ENCODE measurements around the gene CKAP2. TPM values are rescaled to one million over a fixed set of nuclear protein-coding genes. Genes with fewer than 3 reads are reported as not detected.

CKAP2 gene
- polyA plus RNA-seq, 4 donors, result 3.5 to 28.1 (median 8.8) TPM

GRCh38 chr13:52412128-52412527 lies 43.1 kb upstream of the CKAP2 start:
- no peaks in the 10 kb centered on the region for H3K27me3 ChIP-seq (ENCODE audit: control insufficient read depth in 3 of 3, insufficient read depth in 3 of 3, low read length in 3 of 3)
- WGBS, 3 donors, result 95 to 100% (median 95%) methylated on average over 1 of the region's 1 CpG
- DNase-seq, result no peak
- no peak overlapping the region for H3K4me3 ChIP-seq (ENCODE audit: low read depth in 1 of 3, low read length in 3 of 3)
- H3K4me1 ChIP-seq (ENCODE audit: control insufficient read depth in 3 of 3, insufficient read depth in 2 of 3, low read depth in 1 of 3, low read length in 2 of 3), result peaks cover 0 to 7% (median 0%) of the 10 kb centered on the region in 3 donors
- peaks cover 0 to 18% (median 11%) of the 10 kb centered on the region in 3 donors for H3K36me3 ChIP-seq (ENCODE audit: control insufficient read depth in 3 of 3, insufficient read depth in 2 of 3, low read depth in 1 of 3, low read length in 3 of 3)
- no peak for FAIRE-seq
- no peaks in the 10 kb centered on the region for H3K9me3 ChIP-seq (ENCODE audit: control insufficient read depth in 2 of 2, insufficient read depth in 1 of 2, low read depth in 1 of 2, low read length in 1 of 2)
- H3K27ac ChIP-seq (ENCODE audit: low read depth in 1 of 3, low read length in 2 of 3), result peak overlapping the region in 1 of 3 donors; percentile 18

- Histone ChIP-seq H3K27me3 (ENCODE audit: control insufficient read depth in 3 of 3, insufficient read depth in 3 of 3, low read length in 3 of 3) (no peaks in the 10 kb centered on the region), H3K27ac (ENCODE audit: low read depth in 1 of 3, low read length in 2 of 3) (no peak overlapping the region), H3K4me1 (ENCODE audit: control insufficient read depth in 3 of 3, insufficient read depth in 2 of 3, low read depth in 1 of 3, low read length in 2 of 3) (peaks cover 0 to 7% (median 0%) of the 10 kb centered on the region in 3 donors), H3K36me3 (ENCODE audit: control insufficient read depth in 3 of 3, insufficient read depth in 2 of 3, low read depth in 1 of 3, low read length in 3 of 3) (peaks cover 2 to 26% (median 14%) of the 10 kb centered on the region in 3 donors), H3K9me3 (ENCODE audit: control insufficient read depth in 2 of 2, insufficient read depth in 1 of 2, low read depth in 1 of 2, low read length in 1 of 2) (no peaks in the 10 kb centered on the region), H3K4me3 (ENCODE audit: low read depth in 1 of 3, low read length in 3 of 3) (no peak overlapping the region)
- 85 to 98% (median 95%) methylated on average over 1 of the region's 1 CpG for WGBS, 3 donors
- no peak for FAIRE-seq
- no peak for DNase-seq
These were observed 41.2 kb upstream of the CKAP2 start for GRCh38 chr13:52414051-52414450.

GRCh38 chr13:52414963-52415362 lies 40.3 kb upstream of the CKAP2 start:
- H3K9me3 ChIP-seq (ENCODE audit: control insufficient read depth in 2 of 2, insufficient read depth in 1 of 2, low read depth in 1 of 2, low read length in 1 of 2), result no peaks in the 10 kb centered on the region
- peaks cover 0 to 7% (median 0%) of the 10 kb centered on the region in 3 donors for H3K4me1 ChIP-seq (ENCODE audit: control insufficient read depth in 3 of 3, insufficient read depth in 2 of 3, low read depth in 1 of 3, low read length in 2 of 3)
- H3K27me3 ChIP-seq (ENCODE audit: control insufficient read depth in 3 of 3, insufficient read depth in 3 of 3, low read length in 3 of 3), result no peaks in the 10 kb centered on the region
- DNase-seq, result no peak
- H3K4me3 ChIP-seq (ENCODE audit: low read depth in 1 of 3, low read length in 3 of 3), result no peak overlapping the region
- 63 to 87% (median 82%) methylated on average over 1 of the region's 1 CpG for whole genome bisulfite sequencing, 3 donors
- FAIRE-seq, result no peak
- peaks cover 2 to 24% (median 14%) of the 10 kb centered on the region in 3 donors for H3K36me3 ChIP-seq (ENCODE audit: control insufficient read depth in 3 of 3, insufficient read depth in 2 of 3, low read depth in 1 of 3, low read length in 3 of 3)
- H3K27ac ChIP-seq (ENCODE audit: low read depth in 1 of 3, low read length in 2 of 3), result no peak overlapping the region

- H3K27ac ChIP-seq (ENCODE audit: low read depth in 1 of 3, low read length in 2 of 3), result no peak overlapping the region
- H3K4me1 ChIP-seq (ENCODE audit: control insufficient read depth in 3 of 3, insufficient read depth in 2 of 3, low read depth in 1 of 3, low read length in 2 of 3), result no peaks in the 10 kb centered on the region
- peaks cover 6 to 35% (median 10%) of the 10 kb centered on the region in 3 donors for H3K36me3 ChIP-seq (ENCODE audit: control insufficient read depth in 3 of 3, insufficient read depth in 2 of 3, low read depth in 1 of 3, low read length in 3 of 3)
- DNase-seq, result no peak
- no peaks in the 10 kb centered on the region for H3K9me3 ChIP-seq (ENCODE audit: control insufficient read depth in 2 of 2, insufficient read depth in 1 of 2, low read depth in 1 of 2, low read length in 1 of 2)
- FAIRE-seq, result no peak
- no peaks in the 10 kb centered on the region for H3K27me3 ChIP-seq (ENCODE audit: control insufficient read depth in 3 of 3, insufficient read depth in 3 of 3, low read length in 3 of 3)
- H3K4me3 ChIP-seq (ENCODE audit: low read depth in 1 of 3, low read length in 3 of 3), result no peak overlapping the region
- 15 to 49% (median 42%) methylated on average over 1 of the region's 1 CpG for WGBS, 3 donors
These were observed 36.2 kb upstream of the CKAP2 start for GRCh38 chr13:52419080-52419479.

- no peaks in the 10 kb centered on the region for H3K27me3 ChIP-seq (ENCODE audit: control insufficient read depth in 3 of 3, insufficient read depth in 3 of 3, low read length in 3 of 3)
- 85 to 97% (median 96%) methylated on average over 3 of the region's 3 CpGs for WGBS, 3 donors
- no peak overlapping the region for H3K27ac ChIP-seq (ENCODE audit: low read depth in 1 of 3, low read length in 2 of 3)
- DNase-seq (no peak), FAIRE-seq (no peak)
- H3K4me3 ChIP-seq (ENCODE audit: low read depth in 1 of 3, low read length in 3 of 3), result no peak overlapping the region
- H3K9me3 ChIP-seq (ENCODE audit: control insufficient read depth in 2 of 2, insufficient read depth in 1 of 2, low read depth in 1 of 2, low read length in 1 of 2), result no peaks in the 10 kb centered on the region
- H3K4me1 ChIP-seq (ENCODE audit: control insufficient read depth in 3 of 3, insufficient read depth in 2 of 3, low read depth in 1 of 3, low read length in 2 of 3), result no peaks in the 10 kb centered on the region
- peaks cover 6 to 39% (median 17%) of the 10 kb centered on the region in 3 donors for H3K36me3 ChIP-seq (ENCODE audit: control insufficient read depth in 3 of 3, insufficient read depth in 2 of 3, low read depth in 1 of 3, low read length in 3 of 3)
These were observed 34.1 kb upstream of the CKAP2 start for GRCh38 chr13:52421216-52421615.

GRCh38 chr13:52428295-52428694 lies 27.0 kb upstream of the CKAP2 start:
- H3K27me3 ChIP-seq (ENCODE audit: control insufficient read depth in 3 of 3, insufficient read depth in 3 of 3, low read length in 3 of 3), result no peaks in the 10 kb centered on the region
- FAIRE-seq, result no peak

GRCh38 chr13:52432456-52432855 lies 22.8 kb upstream of the CKAP2 start:
- Histone ChIP-seq H3K36me3 (ENCODE audit: control insufficient read depth in 3 of 3, insufficient read depth in 2 of 3, low read depth in 1 of 3, low read length in 3 of 3) (peaks cover 7 to 23% (median 8%) of the 10 kb centered on the region in 3 donors), H3K27ac (ENCODE audit: low read depth in 1 of 3, low read length in 2 of 3) (no peak overlapping the region), H3K9me3 (ENCODE audit: control insufficient read depth in 2 of 2, insufficient read depth in 1 of 2, low read depth in 1 of 2, low read length in 1 of 2) (no peaks in the 10 kb centered on the region), H3K4me3 (ENCODE audit: low read depth in 1 of 3, low read length in 3 of 3) (no peak overlapping the region), H3K27me3 (ENCODE audit: control insufficient read depth in 3 of 3, insufficient read depth in 3 of 3, low read length in 3 of 3) (no peaks in the 10 kb centered on the region), H3K4me1 (ENCODE audit: control insufficient read depth in 3 of 3, insufficient read depth in 2 of 3, low read depth in 1 of 3, low read length in 2 of 3) (peaks cover 0 to 2% (median 0%) of the 10 kb centered on the region in 3 donors)
- DNase-seq, result no peak
- WGBS, 3 donors, result 92 to 95% (median 94%) methylated on average over 2 of the region's 2 CpGs
- no peak for FAIRE-seq

More at GRCh38 chr13:52428295-52428694, 27.0 kb upstream of the CKAP2 start:
- H3K4me3 ChIP-seq (ENCODE audit: low read depth in 1 of 3, low read length in 3 of 3), result no peak overlapping the region
- H3K9me3 ChIP-seq (ENCODE audit: control insufficient read depth in 2 of 2, insufficient read depth in 1 of 2, low read depth in 1 of 2, low read length in 1 of 2), result no peaks in the 10 kb centered on the region
- peaks cover 0 to 33% (median 14%) of the 10 kb centered on the region in 3 donors for H3K36me3 ChIP-seq (ENCODE audit: control insufficient read depth in 3 of 3, insufficient read depth in 2 of 3, low read depth in 1 of 3, low read length in 3 of 3)
- peaks cover 0 to 2% (median 0%) of the 10 kb centered on the region in 3 donors for H3K4me1 ChIP-seq (ENCODE audit: control insufficient read depth in 3 of 3, insufficient read depth in 2 of 3, low read depth in 1 of 3, low read length in 2 of 3)
- 37 to 70% (median 69%) methylated on average over 2 of the region's 2 CpGs for WGBS, 3 donors
- peak; percentile 22 to 36 for DNase-seq
- H3K27ac ChIP-seq (ENCODE audit: low read depth in 1 of 3, low read length in 2 of 3), result no peak overlapping the region

- no peak overlapping the region for H3K4me3 ChIP-seq (ENCODE audit: low read depth in 1 of 3, low read length in 3 of 3)
- WGBS, 3 donors, result 76 to 82% (median 81%) methylated on average over 1 of the region's 1 CpG
- DNase-seq (no peak), FAIRE-seq (no peak)
- H3K9me3 ChIP-seq (ENCODE audit: control insufficient read depth in 2 of 2, insufficient read depth in 1 of 2, low read depth in 1 of 2, low read length in 1 of 2), result no peaks in the 10 kb centered on the region
- H3K36me3 ChIP-seq (ENCODE audit: control insufficient read depth in 3 of 3, insufficient read depth in 2 of 3, low read depth in 1 of 3, low read length in 3 of 3), result peaks cover 0 to 6% (median 4%) of the 10 kb centered on the region in 3 donors
- H3K27me3 ChIP-seq (ENCODE audit: control insufficient read depth in 3 of 3, insufficient read depth in 3 of 3, low read length in 3 of 3), result no peaks in the 10 kb centered on the region
- no peak overlapping the region for H3K27ac ChIP-seq (ENCODE audit: low read depth in 1 of 3, low read length in 2 of 3)
- H3K4me1 ChIP-seq (ENCODE audit: control insufficient read depth in 3 of 3, insufficient read depth in 2 of 3, low read depth in 1 of 3, low read length in 2 of 3), result peaks cover 2 to 10% (median 7%) of the 10 kb centered on the region in 3 donors
These were observed 9.0 kb upstream of the CKAP2 start for GRCh38 chr13:52446265-52446664.

- no peak for DNase-seq
- Histone ChIP-seq H3K4me3 (ENCODE audit: low read depth in 1 of 3, low read length in 3 of 3) (no peak overlapping the region), H3K27ac (ENCODE audit: low read depth in 1 of 3, low read length in 2 of 3) (no peak overlapping the region), H3K27me3 (ENCODE audit: control insufficient read depth in 3 of 3, insufficient read depth in 3 of 3, low read length in 3 of 3) (no peaks in the 10 kb centered on the region), H3K4me1 (ENCODE audit: control insufficient read depth in 3 of 3, insufficient read depth in 2 of 3, low read depth in 1 of 3, low read length in 2 of 3) (peaks cover 2 to 10% (median 7%) of the 10 kb centered on the region in 3 donors), H3K9me3 (ENCODE audit: control insufficient read depth in 2 of 2, insufficient read depth in 1 of 2, low read depth in 1 of 2, low read length in 1 of 2) (no peaks in the 10 kb centered on the region), H3K36me3 (ENCODE audit: control insufficient read depth in 3 of 3, insufficient read depth in 2 of 3, low read depth in 1 of 3, low read length in 3 of 3) (no peaks in the 10 kb centered on the region)
- FAIRE-seq, result no peak
- WGBS, 3 donors, result 60 to 92% (median 74%) methylated on average over 2 of the region's 2 CpGs
These were observed 7.9 kb upstream of the CKAP2 start for GRCh38 chr13:52447354-52447753.
